Measurements from ENCODE around the gene EYA2. TPM values are rescaled to one million over a fixed set of nuclear protein-coding genes. Genes with fewer than 3 reads are reported as not detected.

EYA2 gene
- total RNA-seq, 4 donors from 2014 or later: 8.9 to 18.0 (median 9.5) TPM

GRCh38 chr20:47183367-47183766 is 288.7 kb downstream of the EYA2 start:
- no peak for ATAC-seq (ENCODE audit: low FRiP score)
- TF ChIP-seq CTCF (IDR thresholded peaks at IDR 0.05): no peak
- no peak for DNase-seq (ENCODE audit: low spot score)

GRCh38 chr20:47187450-47188195 is 293.0 kb downstream of the EYA2 start:
- no peak for TF ChIP-seq CTCF (IDR thresholded peaks at IDR 0.05)
- ATAC-seq (ENCODE audit: low FRiP score) (no peak), DNase-seq (ENCODE audit: low spot score) (no peak)

- TF ChIP-seq CTCF (IDR thresholded peaks at IDR 0.05): no peak
- DNase-seq (ENCODE audit: low spot score) (no peak), ATAC-seq (ENCODE audit: low FRiP score) (no peak)
Observed at GRCh38 chr20:47188540-47188939, 293.9 kb downstream of the EYA2 start.

- DNase-seq (ENCODE audit: low spot score): no peak
- no peak for TF ChIP-seq CTCF (IDR thresholded peaks at IDR 0.05)
- ATAC-seq (ENCODE audit: low FRiP score): no peak
Observed at GRCh38 chr20:47189060-47189459, 294.4 kb downstream of the EYA2 start.

GRCh38 chr20:47191074-47191673 is 296.5 kb downstream of the EYA2 start:
- no peak for DNase-seq (ENCODE audit: low spot score)
- no peak for TF ChIP-seq CTCF (IDR thresholded peaks at IDR 0.05)

GRCh38 chr20:47191956-47192355 is 297.3 kb downstream of the EYA2 start:
- TF ChIP-seq CTCF (IDR thresholded peaks at IDR 0.05): no peak
- no peak for DNase-seq (ENCODE audit: low spot score)
- no peak for ATAC-seq (ENCODE audit: low FRiP score)

More at GRCh38 chr20:47191074-47191673, 296.5 kb downstream of the EYA2 start:
- ATAC-seq (ENCODE audit: low FRiP score): no peak

GRCh38 chr20:47195573-47195972 is 300.9 kb downstream of the EYA2 start:
- TF ChIP-seq CTCF (IDR thresholded peaks at IDR 0.05): no peak
- DNase-seq (ENCODE audit: low spot score): no peak
- no peak for ATAC-seq (ENCODE audit: low FRiP score)
